GM10266 (cell line): ENCODE measurements around the gene EFHC1.

Source experiments
- DNase-seq: peaks from one replicate; pipeline ENCODE4 v3.0.0; 2012; ENCODE audit errors: extremely low spot score
- CTCF ChIP-seq: IDR thresholded peaks from 2 replicates; pipeline ENCODE4 v1.5.1; 2012; ENCODE audit warnings: mild to moderate bottlenecking, low read depth; ENCODE audit not compliant: control insufficient read depth, insufficient read depth; ENCODE audit errors: missing control alignments

EFHC1 gene

GRCh38 chr6:52538901-52539354, 118.8 kb downstream of the EFHC1 start:
- no peak for TF ChIP-seq CTCF
- no peak for DNase-seq

- DNase-seq, result no peak
- no peak for TF ChIP-seq CTCF
Measured at GRCh38 chr6:52539607-52540006, 119.5 kb downstream of the EFHC1 start.

GRCh38 chr6:52540286-52540902, 120.3 kb downstream of the EFHC1 start:
- no peak for DNase-seq
- TF ChIP-seq CTCF, result no peak

- DNase-seq, result no peak
- no peak for TF ChIP-seq CTCF
Measured at GRCh38 chr6:52541135-52541534, 121.0 kb downstream of the EFHC1 start.

GRCh38 chr6:52543262-52543661, 123.1 kb downstream of the EFHC1 start:
- TF ChIP-seq CTCF, result no peak
- no peak for DNase-seq

GRCh38 chr6:52543729-52544601, 123.8 kb downstream of the EFHC1 start:
- DNase-seq, result no peak
- TF ChIP-seq CTCF, result no peak
